Retinal pigment epithelial cell (primary cell): ENCODE data around the gene TMEM87B.

Source experiments
- DNase-seq: peaks from one replicate; pipeline ENCODE4 v3.0.0-alpha.2; 2010; ENCODE audit warnings: low read depth
- H3K4me3 ChIP-seq: 2 replicates; pipeline ENCODE4 v1.5.1; 2011; ENCODE audit warnings: mild to moderate bottlenecking, low read length, control low read depth, moderate library complexity
- CTCF ChIP-seq: conservative IDR thresholded peaks from 2 replicates; pipeline ENCODE4 v1.5.1; 2011; ENCODE audit warnings: low read depth, low read length, control low read depth, inconsistent platforms

The TMEM87B gene

GRCh38 chr2:112151701-112152440 lies 96.8 kb downstream of the TMEM87B start:
- H3K4me3 ChIP-seq: no peak overlapping the region
- DNase-seq: no peak
- no peak for TF ChIP-seq CTCF

- DNase-seq: no peak
These were observed 97.6 kb downstream of the TMEM87B start for GRCh38 chr2:112152476-112153178.

GRCh38 chr2:112153179-112153490 lies 98.1 kb downstream of the TMEM87B start:
- DNase-seq: no peak
- TF ChIP-seq CTCF: no peak
- no peak overlapping the region for H3K4me3 ChIP-seq

More at GRCh38 chr2:112152476-112153178, 97.6 kb downstream of the TMEM87B start:
- TF ChIP-seq CTCF: no peak
- no peak overlapping the region for H3K4me3 ChIP-seq

- no peak for TF ChIP-seq CTCF
- H3K4me3 ChIP-seq: no peak overlapping the region
- DNase-seq: no peak
These were observed 98.4 kb downstream of the TMEM87B start for GRCh38 chr2:112153501-112153900.

GRCh38 chr2:112154246-112155117 lies 99.4 kb downstream of the TMEM87B start:
- DNase-seq: no peak
- no peak for TF ChIP-seq CTCF
- no peak overlapping the region for H3K4me3 ChIP-seq

- TF ChIP-seq CTCF: no peak
- no peak for DNase-seq
- no peak overlapping the region for H3K4me3 ChIP-seq
These were observed 100.5 kb downstream of the TMEM87B start for GRCh38 chr2:112155331-112156151.
